AG20443 (cell line): ENCODE results near the gene EPHB1.
A peak's percentile ranks its signal among the peaks of the same experiment; 100 is the strongest.
"Not testable (repeated sequence)": the region's sequence is repeated elsewhere in the genome, so short reads cannot be mapped to it uniquely, and the experiment has no call there.

Experiments
- DNase-seq: peaks from one replicate; pipeline ENCODE4 v3.0.0; 2012; ENCODE audit warnings: low spot score, mixed read lengths

Gene EPHB1

GRCh38 chr3:135084976-135085375 lies 289.9 kb downstream of the EPHB1 start:
- DNase-seq: no peak

- DNase-seq: no peak
Observed at GRCh38 chr3:135085652-135086436, 290.8 kb downstream of the EPHB1 start.

- DNase-seq: no peak
Observed at GRCh38 chr3:135087782-135088181, 292.7 kb downstream of the EPHB1 start.

GRCh38 chr3:135089451-135089850 lies 294.4 kb downstream of the EPHB1 start:
- no peak for DNase-seq

GRCh38 chr3:135090020-135090717 lies 295.1 kb downstream of the EPHB1 start:
- no peak for DNase-seq

- no peak for DNase-seq
Observed at GRCh38 chr3:135091946-135092345, 296.9 kb downstream of the EPHB1 start.

GRCh38 chr3:135093121-135093520 lies 298.1 kb downstream of the EPHB1 start:
- DNase-seq: no peak

GRCh38 chr3:135097276-135097946 lies 302.4 kb downstream of the EPHB1 start:
- DNase-seq: no peak

- no peak for DNase-seq
Observed at GRCh38 chr3:135099734-135100355, 304.8 kb downstream of the EPHB1 start.

- DNase-seq: no peak
Observed at GRCh38 chr3:135100366-135100765, 305.3 kb downstream of the EPHB1 start.

- DNase-seq: no peak
Observed at GRCh38 chr3:135103917-135104316, 308.9 kb downstream of the EPHB1 start.

- DNase-seq: peak; percentile 64
Observed at GRCh38 chr3:135106445-135106844, 311.4 kb downstream of the EPHB1 start.

GRCh38 chr3:135107043-135107442 lies 312.0 kb downstream of the EPHB1 start:
- DNase-seq: no peak

- no peak for DNase-seq
Observed at GRCh38 chr3:135109681-135110080, 314.6 kb downstream of the EPHB1 start.

GRCh38 chr3:135114551-135114950 lies 319.5 kb downstream of the EPHB1 start:
- not testable (repeated sequence) for DNase-seq

- no peak for DNase-seq
Observed at GRCh38 chr3:135117977-135118376, 322.9 kb downstream of the EPHB1 start.

- no peak for DNase-seq
Observed at GRCh38 chr3:135118792-135119191, 323.7 kb downstream of the EPHB1 start.

- DNase-seq: peak; percentile 67
Observed at GRCh38 chr3:135125171-135125801, 330.2 kb downstream of the EPHB1 start.

GRCh38 chr3:135127946-135128470 lies 332.9 kb downstream of the EPHB1 start:
- no peak for DNase-seq

- DNase-seq: no peak
Observed at GRCh38 chr3:135128818-135129217, 333.8 kb downstream of the EPHB1 start.

GRCh38 chr3:135131290-135131689 lies 336.2 kb downstream of the EPHB1 start:
- no peak for DNase-seq
